Activated CD4-positive, alpha-beta T cell treated with anti-CD3 and anti-CD28 coated beads, Interleukin-2, amount 10 ng/mL, durations not matched to agents 7 days and 5 days (primary cell): ENCODE measurements around the gene HAUS3. TPM values are rescaled to one million over a fixed set of nuclear protein-coding genes. Genes with fewer than 3 reads are reported as not detected.

Source experiments
- CTCF ChIA-PET: fragments of 350-600 bp; sonication (Branson Sonifier 250); formaldehyde crosslinking; loops from one replicate; lab custom pipeline; 2021; ENCODE audit warnings: antibody characterized with exemption; lab: Charles Lee
- POLR2A ChIA-PET: fragments of 350-600 bp; sonication (Branson Sonifier 250); formaldehyde crosslinking; loops from one replicate; lab custom pipeline; 2021; ENCODE audit warnings: antibody characterized with exemption; lab: Charles Lee
- DNase-seq: peaks from one replicate; pipeline ENCODE4 v3.0.0-alpha.2; 2020
- H3K27ac Mint-ChIP-seq: one replicate; pipeline ENCODE4 v1.8.0; 2021; ENCODE audit warnings: mild to moderate bottlenecking, moderate library complexity, mixed read lengths
- H3K27me3 Mint-ChIP-seq: one replicate; pipeline ENCODE4 v1.8.0; 2021; ENCODE audit warnings: mixed read lengths
- H3K36me3 Mint-ChIP-seq: one replicate; pipeline ENCODE4 v1.8.0; 2021; ENCODE audit warnings: low read depth, mixed read lengths
- H3K4me1 Mint-ChIP-seq: one replicate; pipeline ENCODE4 v1.8.0; 2021; ENCODE audit warnings: mixed read lengths
- H3K4me3 Mint-ChIP-seq: one replicate; pipeline ENCODE4 v1.8.0; 2021; ENCODE audit warnings: mild to moderate bottlenecking, moderate library complexity, mixed read lengths
- H3K9me3 Mint-ChIP-seq: one replicate; pipeline ENCODE4 v1.8.0; 2021; ENCODE audit warnings: mixed read lengths
- total RNA-seq, 2 experiments: library from RNA; stranded (reverse); gene quantifications; one replicate each; pipeline ENCODE4 v1.2.3, GENCODE V29; 2021

HAUS3 gene
- total RNA-seq, 2 experiments from 2014 or later, result 25.3 to 26.4 TPM

DNA sequence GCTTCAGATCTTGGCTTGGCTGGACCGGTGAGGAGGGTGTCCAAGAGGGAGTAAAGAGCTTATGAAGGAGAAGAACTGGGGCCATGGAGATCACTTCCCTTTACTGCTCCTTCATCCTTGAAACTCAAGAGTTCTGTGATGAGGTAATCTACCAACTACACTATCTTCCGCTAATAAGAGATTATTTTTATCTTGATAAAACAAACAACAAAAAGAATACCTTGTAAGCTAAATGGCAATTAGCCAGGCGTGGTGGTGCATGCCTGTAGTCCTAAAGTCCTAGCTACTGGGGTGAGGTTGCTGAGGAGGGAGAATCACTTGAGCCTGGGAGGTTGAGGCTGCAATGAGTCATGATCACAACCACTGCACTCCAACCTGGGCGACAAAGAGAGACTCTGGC, 47.4 kb downstream of the HAUS3 start:
- peaks cover 2% of the 10 kb centered on the region for H3K4me1 Mint-ChIP-seq
- peaks cover 1% of the 10 kb centered on the region for H3K36me3 Mint-ChIP-seq
- CTCF ChIA-PET, result interaction anchor here (0.9 to 1.4 kb wide), 2 partner anchors 16 to 43 kb away, joined by 4 read pairs; no protein-coding TSS in a partner anchor
- H3K27me3 Mint-ChIP-seq, result no peaks in the 10 kb centered on the region
- H3K4me3 Mint-ChIP-seq, result no peak overlapping the region
- H3K9me3 Mint-ChIP-seq, result peaks cover 2% of the 10 kb centered on the region
- no peak overlapping the region for H3K27ac Mint-ChIP-seq
- DNase-seq, result no peak
- POLR2A ChIA-PET, result no interaction called here

DNA sequence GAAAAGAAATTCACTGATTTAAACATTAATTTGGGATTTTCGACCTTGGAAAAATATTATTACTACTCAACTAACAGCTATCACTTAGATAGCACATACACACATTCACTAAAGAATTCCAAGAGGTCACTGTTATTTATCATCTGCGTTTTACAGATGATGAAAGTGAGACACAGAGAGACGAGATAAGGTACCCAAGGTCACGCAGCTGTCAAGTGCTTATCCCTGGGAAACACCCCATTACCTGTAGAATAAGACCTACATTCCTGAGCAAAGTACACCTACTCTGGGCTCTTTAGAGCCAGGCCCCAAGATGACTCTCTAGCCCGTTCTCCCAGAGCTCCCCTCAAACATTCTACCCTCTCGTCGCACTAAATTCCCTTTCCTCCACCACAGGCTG, 48.6 kb downstream of the HAUS3 start:
- POLR2A ChIA-PET, result no interaction called here
- Mint-ChIP-seq H3K27me3 (no peaks in the 10 kb centered on the region), H3K27ac (no peak overlapping the region), H3K36me3 (peaks cover 1% of the 10 kb centered on the region), H3K4me3 (no peak overlapping the region), H3K4me1 (no peaks in the 10 kb centered on the region), H3K9me3 (no peaks in the 10 kb centered on the region)
- no peak for DNase-seq
- CTCF ChIA-PET, result no interaction called here

DNA sequence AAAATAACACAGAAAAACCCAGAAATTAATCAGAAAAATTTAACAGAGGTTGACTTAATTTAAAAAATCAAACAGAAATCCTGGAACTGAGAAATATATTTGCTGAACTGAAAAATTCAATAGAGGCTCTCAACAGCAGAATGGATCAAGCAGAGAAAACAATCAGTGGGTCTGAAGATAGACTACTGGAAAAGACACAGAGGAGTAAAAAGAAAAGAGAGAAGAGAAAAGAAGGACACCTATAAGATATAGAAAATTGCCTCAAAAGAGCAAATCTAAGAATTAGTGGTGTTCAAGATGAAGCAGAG, 55.1 kb downstream of the HAUS3 start:
- ChIA-PET POLR2A (no interaction called here), CTCF (no interaction called here)
- H3K4me1 Mint-ChIP-seq, result no peaks in the 10 kb centered on the region
- H3K4me3 Mint-ChIP-seq, result no peak overlapping the region
- no peak for DNase-seq
- peaks cover 16% of the 10 kb centered on the region for H3K36me3 Mint-ChIP-seq
- H3K27ac Mint-ChIP-seq, result no peak overlapping the region
- H3K27me3 Mint-ChIP-seq, result no peaks in the 10 kb centered on the region
- peaks cover 11% of the 10 kb centered on the region for H3K9me3 Mint-ChIP-seq

- Mint-ChIP-seq H3K27ac (no peak overlapping the region), H3K4me3 (no peak overlapping the region), H3K36me3 (peaks cover 16% of the 10 kb centered on the region), H3K4me1 (no peaks in the 10 kb centered on the region), H3K9me3 (peaks cover 11% of the 10 kb centered on the region), H3K27me3 (no peaks in the 10 kb centered on the region)
- ChIA-PET POLR2A (no interaction called here), CTCF (no interaction called here)
- DNase-seq, result peak; percentile 16
These were observed 55.6 kb downstream of the HAUS3 start for GRCh38 chr4:2186133-2186864.

DNA sequence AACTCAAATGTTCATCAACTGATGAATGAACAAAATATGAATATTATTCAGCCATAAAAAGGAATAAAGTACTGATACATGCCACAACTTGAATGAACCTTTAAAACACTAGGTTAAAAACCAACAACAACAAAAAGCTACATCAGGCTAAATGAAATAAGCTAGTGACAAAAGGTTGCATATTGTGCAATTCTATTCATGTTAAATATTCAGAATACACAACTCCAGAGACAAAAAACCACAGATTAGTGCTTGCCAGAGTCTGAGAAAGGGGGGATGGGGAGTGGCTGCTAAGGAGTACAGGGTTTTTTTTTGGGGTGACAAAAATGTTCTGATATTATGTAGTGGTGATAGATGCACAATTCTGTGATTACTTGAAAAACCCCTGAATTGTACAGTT, 58.5 kb downstream of the HAUS3 start:
- H3K27me3 Mint-ChIP-seq, result no peaks in the 10 kb centered on the region
- H3K9me3 Mint-ChIP-seq, result peaks cover 11% of the 10 kb centered on the region
- no peak overlapping the region for H3K4me3 Mint-ChIP-seq
- DNase-seq, result no peak
- no peak overlapping the region for H3K27ac Mint-ChIP-seq
- CTCF ChIA-PET, result interaction anchor here (0.6 kb wide), 1 partner anchor 21 kb away, joined by 3 read pairs; no protein-coding TSS in a partner anchor
- POLR2A ChIA-PET, result no interaction called here
- H3K4me1 Mint-ChIP-seq, result no peaks in the 10 kb centered on the region
- peaks cover 16% of the 10 kb centered on the region for H3K36me3 Mint-ChIP-seq

- Mint-ChIP-seq H3K4me3 (no peak overlapping the region), H3K27me3 (no peaks in the 10 kb centered on the region), H3K36me3 (peaks cover 16% of the 10 kb centered on the region), H3K27ac (no peak overlapping the region), H3K4me1 (no peaks in the 10 kb centered on the region), H3K9me3 (peaks cover 11% of the 10 kb centered on the region)
- ChIA-PET POLR2A (no interaction called here), CTCF (interaction anchor here (0.6 kb wide), 1 partner anchor 21 kb away, joined by 3 read pairs; no protein-coding TSS in a partner anchor)
- no peak for DNase-seq
These were observed 58.9 kb downstream of the HAUS3 start for GRCh38 chr4:2182994-2183393.

- Mint-ChIP-seq H3K4me1 (peaks cover 8% of the 10 kb centered on the region), H3K9me3 (peaks cover 3% of the 10 kb centered on the region), H3K4me3 (no peak overlapping the region), H3K36me3 (peaks cover 5% of the 10 kb centered on the region), H3K27me3 (no peaks in the 10 kb centered on the region), H3K27ac (no peak overlapping the region)
- DNase-seq, result no peak
- ChIA-PET POLR2A (no interaction called here), CTCF (no interaction called here)
These were observed 61.5 kb downstream of the HAUS3 start for GRCh38 chr4:2180410-2180809.

GRCh38 chr4:2179717-2180116, 62.2 kb downstream of the HAUS3 start:
- peaks cover 13% of the 10 kb centered on the region for H3K4me1 Mint-ChIP-seq
- H3K27ac Mint-ChIP-seq, result no peak overlapping the region
- H3K9me3 Mint-ChIP-seq, result peaks cover 3% of the 10 kb centered on the region
- peaks cover 5% of the 10 kb centered on the region for H3K36me3 Mint-ChIP-seq
- H3K27me3 Mint-ChIP-seq, result no peaks in the 10 kb centered on the region
- no peak overlapping the region for H3K4me3 Mint-ChIP-seq
- ChIA-PET CTCF (no interaction called here), POLR2A (no interaction called here)
- no peak for DNase-seq

- CTCF ChIA-PET, result interaction anchor here (1.2 kb wide), 1 partner anchor 16 kb away, joined by 4 read pairs; no protein-coding TSS in a partner anchor
- H3K9me3 Mint-ChIP-seq, result peaks cover 3% of the 10 kb centered on the region
These were observed 62.9 kb downstream of the HAUS3 start for GRCh38 chr4:2178986-2179385.

More at GRCh38 chr4:2178986-2179385, 62.9 kb downstream of the HAUS3 start:
- DNase-seq, result no peak
- POLR2A ChIA-PET, result no interaction called here
- Mint-ChIP-seq H3K27ac (no peak overlapping the region), H3K4me3 (no peak overlapping the region), H3K4me1 (peaks cover 13% of the 10 kb centered on the region), H3K36me3 (peaks cover 5% of the 10 kb centered on the region), H3K27me3 (no peaks in the 10 kb centered on the region)

Other genes starting within 250 kb of the HAUS3 start
- gene NELFA, start 233.1 kb downstream of the HAUS3 start, total RNA-seq, result 10 to 100 TPM; 34.7 to 36.2 TPM
- under 1 TPM in 1 of 2 experiments, not detected in 1; 0.07 TPM for gene NAT8L, start 182.8 kb downstream of the HAUS3 start, total RNA-seq
- 1 to 10 TPM; 3.3 to 3.8 TPM for gene POLN, start within 50 bp of the HAUS3 start, total RNA-seq
- gene MXD4, start 20.0 kb upstream of the HAUS3 start, total RNA-seq, result 10 to 100 TPM; 22.8 to 24.6 TPM
- gene ZFYVE28, start 176.5 kb upstream of the HAUS3 start, total RNA-seq, result 10 to 100 TPM; 14.8 to 17.2 TPM
- not detected for gene CFAP99, start 176.8 kb upstream of the HAUS3 start, total RNA-seq
- 100 to 1,000 TPM in 1 of 2 experiments, 10 to 100 TPM in 1; 96.2 to 102 TPM for gene RNF4, start 227.0 kb upstream of the HAUS3 start, total RNA-seq